Fibroblast of pulmonary artery (primary cell): Measurements from ENCODE around the gene ATG9A.
A peak's percentile ranks its signal among the peaks of the same experiment; 100 is the strongest.

Source experiments
- DNase-seq: peaks from one replicate; pipeline ENCODE4 v3.0.0-alpha.2; 2010; ENCODE audit warnings: low read depth
- H3K4me3 ChIP-seq: replicated peaks from 2 replicates; pipeline ENCODE4 v1.5.1; 2011; ENCODE audit warnings: low read depth, mild to moderate bottlenecking, control low read depth, low read length, moderate library complexity
- TF ChIP-seq, protein P1 (sequence below): IDR thresholded peaks from 2 replicates; pipeline ENCODE4 v1.5.1; 2011; ENCODE audit warnings: mild to moderate bottlenecking, control low read depth, low read length, inconsistent platforms; ENCODE audit errors: missing control alignments

ATG9A gene

DNA sequence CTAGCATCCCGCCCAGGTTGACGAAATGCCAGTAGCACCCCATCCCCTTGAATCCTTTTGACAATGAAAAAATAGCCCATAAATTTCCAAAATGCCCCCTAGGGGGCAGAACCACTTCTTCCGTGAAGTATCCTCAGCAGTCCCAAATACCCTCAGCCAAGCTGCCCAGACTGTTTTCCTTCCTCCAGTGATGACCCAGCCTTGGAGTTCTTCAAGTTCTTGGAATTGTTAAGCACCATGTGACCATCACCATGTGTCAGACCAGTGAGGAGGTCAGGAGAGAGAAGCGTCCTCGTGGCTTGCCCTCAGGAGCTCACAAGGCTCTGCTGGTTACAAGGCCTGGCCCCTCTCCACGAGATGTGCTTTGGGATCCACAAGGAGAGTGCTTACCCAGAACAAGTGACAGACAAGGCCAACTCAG lies 58.2 kb downstream of the ATG9A start:
- peak; percentile 89 for DNase-seq
- TF ChIP-seq, protein P1, sequence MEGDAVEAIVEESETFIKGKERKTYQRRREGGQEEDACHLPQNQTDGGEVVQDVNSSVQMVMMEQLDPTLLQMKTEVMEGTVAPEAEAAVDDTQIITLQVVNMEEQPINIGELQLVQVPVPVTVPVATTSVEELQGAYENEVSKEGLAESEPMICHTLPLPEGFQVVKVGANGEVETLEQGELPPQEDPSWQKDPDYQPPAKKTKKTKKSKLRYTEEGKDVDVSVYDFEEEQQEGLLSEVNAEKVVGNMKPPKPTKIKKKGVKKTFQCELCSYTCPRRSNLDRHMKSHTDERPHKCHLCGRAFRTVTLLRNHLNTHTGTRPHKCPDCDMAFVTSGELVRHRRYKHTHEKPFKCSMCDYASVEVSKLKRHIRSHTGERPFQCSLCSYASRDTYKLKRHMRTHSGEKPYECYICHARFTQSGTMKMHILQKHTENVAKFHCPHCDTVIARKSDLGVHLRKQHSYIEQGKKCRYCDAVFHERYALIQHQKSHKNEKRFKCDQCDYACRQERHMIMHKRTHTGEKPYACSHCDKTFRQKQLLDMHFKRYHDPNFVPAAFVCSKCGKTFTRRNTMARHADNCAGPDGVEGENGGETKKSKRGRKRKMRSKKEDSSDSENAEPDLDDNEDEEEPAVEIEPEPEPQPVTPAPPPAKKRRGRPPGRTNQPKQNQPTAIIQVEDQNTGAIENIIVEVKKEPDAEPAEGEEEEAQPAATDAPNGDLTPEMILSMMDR = peak; percentile 81
- no peak overlapping the region for H3K4me3 ChIP-seq

DNA sequence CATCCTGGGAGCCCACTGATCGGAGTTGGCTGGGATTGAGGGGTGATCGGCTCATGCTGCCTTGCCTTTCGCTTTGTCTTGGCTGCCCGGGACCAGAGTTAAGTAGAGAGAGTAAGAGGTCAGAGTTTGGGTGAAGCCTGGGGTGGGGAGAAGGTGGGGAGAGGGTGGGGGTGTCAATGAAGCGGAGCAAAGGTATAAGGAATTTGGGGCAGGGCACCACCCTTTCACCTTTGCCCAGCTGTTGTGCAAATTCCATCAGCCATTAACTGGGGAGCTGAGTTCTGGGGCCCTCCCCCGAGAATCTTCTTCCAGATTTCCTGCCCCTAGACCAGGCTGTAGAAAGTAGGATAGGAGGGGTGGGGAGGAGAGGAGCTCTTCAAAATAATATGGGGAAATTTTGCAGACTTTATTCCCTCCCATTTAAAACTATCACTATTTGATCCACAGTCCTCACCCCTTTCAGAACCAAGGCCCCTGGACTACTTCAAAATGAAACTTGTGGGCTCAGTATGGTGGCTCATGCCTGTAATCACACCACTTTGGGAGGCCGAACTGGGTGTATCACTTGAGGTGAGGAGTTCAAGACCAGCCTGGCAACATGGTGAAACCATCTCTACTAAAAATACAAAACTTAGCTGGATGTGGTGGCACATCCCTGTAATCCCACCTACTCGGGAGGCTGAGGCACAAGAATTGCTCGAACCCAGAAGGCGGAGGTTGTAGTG lies 59.3 kb downstream of the ATG9A start, which contains the start of gene SLC23A3:
Gene SLC23A3, minus strand, starts transcription at position 100 of the 725 bp plus-strand sequence. Its CDS starts 45 bp downstream, at position 55.
- no peak for DNase-seq
- TF ChIP-seq, protein P1 = no peak
- H3K4me3 ChIP-seq = no peak within 1 kb of the TSS
